Measurements from ENCODE around the gene DDX41. TPM values are rescaled to one million over a fixed set of nuclear protein-coding genes. Genes with fewer than 3 reads are reported as not detected.
A peak's percentile ranks its signal among the peaks of the same experiment; 100 is the strongest.

Gene DDX41
- total and polyA plus RNA-seq, 10 of the 15 experiments (the other 5 are each of a cell fraction or from before 2014, with no cell fraction given), result 32.7 to 215 (median 93.6) TPM

DNA sequence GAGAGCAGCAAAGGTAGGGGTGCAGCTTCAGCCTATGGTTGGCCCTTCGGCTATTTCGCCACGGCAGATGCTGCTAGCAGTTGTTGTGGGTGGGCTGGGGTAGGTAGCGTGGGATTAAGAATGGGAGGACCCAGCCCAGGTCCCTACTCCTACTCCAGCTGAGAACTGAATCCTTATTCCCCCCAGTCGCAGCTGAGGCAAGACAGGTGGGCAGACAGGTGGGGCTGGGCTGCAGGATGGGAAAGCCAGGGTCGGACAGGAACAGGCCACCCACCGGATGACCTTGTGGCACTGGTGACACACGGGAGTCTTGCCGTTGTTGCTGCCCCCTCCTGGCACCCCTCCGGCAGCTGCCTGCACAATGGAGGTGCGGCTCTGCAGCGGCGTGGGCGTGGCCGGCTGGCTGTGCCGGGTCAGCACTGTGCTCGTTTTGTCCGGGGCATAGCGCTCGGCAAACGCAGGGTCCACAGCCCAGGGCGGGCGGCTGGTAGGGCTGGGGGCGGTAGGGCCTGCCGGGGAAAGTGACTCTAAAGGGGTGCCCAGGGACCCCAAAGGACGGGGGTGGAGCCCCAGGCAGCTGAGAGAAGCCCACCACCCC lies 27.5 kb downstream of the DDX41 start:
- H3K36me3 ChIP-seq (ENCODE audit: control insufficient read depth in 2 of 2, insufficient read depth in 2 of 2, low read length in 1 of 2), result peaks cover 0 to 6% of the 10 kb centered on the region in 2 experiments; a peak in 2 of 4 replicates
- intact Hi-C loops (cut with micrococcal nuclease; ENCODE audit: unreplicated experiment), result no loop called here
- peaks cover 5% of the 10 kb centered on the region for H3K4me1 ChIP-seq (ENCODE audit: control insufficient read depth, insufficient read depth, low read length)
- H2AFZ ChIP-seq (ENCODE audit: control insufficient read depth, low read depth, low read length), result no peak overlapping the region
- TF ChIP-seq, protein P1, sequence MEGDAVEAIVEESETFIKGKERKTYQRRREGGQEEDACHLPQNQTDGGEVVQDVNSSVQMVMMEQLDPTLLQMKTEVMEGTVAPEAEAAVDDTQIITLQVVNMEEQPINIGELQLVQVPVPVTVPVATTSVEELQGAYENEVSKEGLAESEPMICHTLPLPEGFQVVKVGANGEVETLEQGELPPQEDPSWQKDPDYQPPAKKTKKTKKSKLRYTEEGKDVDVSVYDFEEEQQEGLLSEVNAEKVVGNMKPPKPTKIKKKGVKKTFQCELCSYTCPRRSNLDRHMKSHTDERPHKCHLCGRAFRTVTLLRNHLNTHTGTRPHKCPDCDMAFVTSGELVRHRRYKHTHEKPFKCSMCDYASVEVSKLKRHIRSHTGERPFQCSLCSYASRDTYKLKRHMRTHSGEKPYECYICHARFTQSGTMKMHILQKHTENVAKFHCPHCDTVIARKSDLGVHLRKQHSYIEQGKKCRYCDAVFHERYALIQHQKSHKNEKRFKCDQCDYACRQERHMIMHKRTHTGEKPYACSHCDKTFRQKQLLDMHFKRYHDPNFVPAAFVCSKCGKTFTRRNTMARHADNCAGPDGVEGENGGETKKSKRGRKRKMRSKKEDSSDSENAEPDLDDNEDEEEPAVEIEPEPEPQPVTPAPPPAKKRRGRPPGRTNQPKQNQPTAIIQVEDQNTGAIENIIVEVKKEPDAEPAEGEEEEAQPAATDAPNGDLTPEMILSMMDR (IDR thresholded peaks at IDR 0.05 in 2 of 3, conservative IDR thresholded peaks at IDR 0.05 in 1 of 3; ENCODE audit: control insufficient read depth in 2 of 3, extremely low read depth in 1 of 3, insufficient read depth in 1 of 3, low read depth in 3 of 3, low read length in 3 of 3), result 0 out of 6 replicates have a peak, but pooled peaks of 2 of the 3 experiments have one; percentile 7 to 18
- TF ChIP-seq, protein P2, sequence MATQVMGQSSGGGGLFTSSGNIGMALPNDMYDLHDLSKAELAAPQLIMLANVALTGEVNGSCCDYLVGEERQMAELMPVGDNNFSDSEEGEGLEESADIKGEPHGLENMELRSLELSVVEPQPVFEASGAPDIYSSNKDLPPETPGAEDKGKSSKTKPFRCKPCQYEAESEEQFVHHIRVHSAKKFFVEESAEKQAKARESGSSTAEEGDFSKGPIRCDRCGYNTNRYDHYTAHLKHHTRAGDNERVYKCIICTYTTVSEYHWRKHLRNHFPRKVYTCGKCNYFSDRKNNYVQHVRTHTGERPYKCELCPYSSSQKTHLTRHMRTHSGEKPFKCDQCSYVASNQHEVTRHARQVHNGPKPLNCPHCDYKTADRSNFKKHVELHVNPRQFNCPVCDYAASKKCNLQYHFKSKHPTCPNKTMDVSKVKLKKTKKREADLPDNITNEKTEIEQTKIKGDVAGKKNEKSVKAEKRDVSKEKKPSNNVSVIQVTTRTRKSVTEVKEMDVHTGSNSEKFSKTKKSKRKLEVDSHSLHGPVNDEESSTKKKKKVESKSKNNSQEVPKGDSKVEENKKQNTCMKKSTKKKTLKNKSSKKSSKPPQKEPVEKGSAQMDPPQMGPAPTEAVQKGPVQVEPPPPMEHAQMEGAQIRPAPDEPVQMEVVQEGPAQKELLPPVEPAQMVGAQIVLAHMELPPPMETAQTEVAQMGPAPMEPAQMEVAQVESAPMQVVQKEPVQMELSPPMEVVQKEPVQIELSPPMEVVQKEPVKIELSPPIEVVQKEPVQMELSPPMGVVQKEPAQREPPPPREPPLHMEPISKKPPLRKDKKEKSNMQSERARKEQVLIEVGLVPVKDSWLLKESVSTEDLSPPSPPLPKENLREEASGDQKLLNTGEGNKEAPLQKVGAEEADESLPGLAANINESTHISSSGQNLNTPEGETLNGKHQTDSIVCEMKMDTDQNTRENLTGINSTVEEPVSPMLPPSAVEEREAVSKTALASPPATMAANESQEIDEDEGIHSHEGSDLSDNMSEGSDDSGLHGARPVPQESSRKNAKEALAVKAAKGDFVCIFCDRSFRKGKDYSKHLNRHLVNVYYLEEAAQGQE (IDR thresholded peaks at IDR 0.05; ENCODE audit: low read depth, low read length), result no peak
- no peak for TF ChIP-seq ZNF384 (IDR thresholded peaks at IDR 0.05; ENCODE audit: borderline replicate concordance, low read depth, low read length)
- TF ChIP-seq, protein P3, sequence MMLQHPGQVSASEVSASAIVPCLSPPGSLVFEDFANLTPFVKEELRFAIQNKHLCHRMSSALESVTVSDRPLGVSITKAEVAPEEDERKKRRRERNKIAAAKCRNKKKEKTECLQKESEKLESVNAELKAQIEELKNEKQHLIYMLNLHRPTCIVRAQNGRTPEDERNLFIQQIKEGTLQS (IDR thresholded peaks at IDR 0.05; ENCODE audit: borderline replicate concordance, extremely low read depth, low read depth, low read length), result no peak
- TF ChIP-seq NR2F1 (conservative IDR thresholded peaks at IDR 0.05), result 0 out of 2 replicates have a peak, but pooled peaks have one; percentile 22
- TF ChIP-seq RAD21 (IDR thresholded peaks at IDR 0.05; ENCODE audit: insufficient read depth, low read depth, low read length), result no peak
- TF ChIP-seq POU2F2 (IDR thresholded peaks at IDR 0.05; ENCODE audit: borderline replicate concordance, low read depth, low read length), result no peak
- no peaks in the 10 kb centered on the region for H4K20me1 ChIP-seq (ENCODE audit: control insufficient read depth, insufficient read depth)
- ChIA-PET SMC1A (ENCODE audit: uncharacterized antibody, unreplicated experiment) (no interaction called here), RAD21 (ENCODE audit: unreplicated experiment) (interaction anchor here (0.5 kb wide), 1 partner anchor 14 kb away, joined by 3 read pairs; no protein-coding TSS in a partner anchor), POLR2A (interaction anchor here (0.6 kb wide), 1 partner anchor 23 kb away, joined by 3 read pairs; no protein-coding TSS in a partner anchor), CTCF (interaction anchor here (0.7 to 2.0 kb wide), 2 partner anchors 10 to 99 kb away, joined by 3 to 5 read pairs; no protein-coding TSS in a partner anchor)
- H3K4me3 ChIP-seq, result no peak overlapping the region
- 94% methylated on average over 24 of the region's 26 CpGs for WGBS (ENCODE audit: insufficient coverage, insufficient replicate concordance, low lambda C conversion rate, missing lambda C conversion rate)
- no peaks in the 10 kb centered on the region for H3K9me3 ChIP-seq (replicated peaks; ENCODE audit: control insufficient read depth, insufficient read depth, low read length)
- in situ Hi-C loops (cut with MboI), result no loop called here
- no peak overlapping the region for H3K4me2 ChIP-seq (ENCODE audit: control insufficient read depth, insufficient read depth)
- DNase-seq (ENCODE audit: low read depth, low spot score) (no peak), ATAC-seq (peak; percentile 51), FAIRE-seq (no peak)
- no TSS peak for BruUV-seq (replicated peaks)
- no peaks in the 10 kb centered on the region for H3K27me3 ChIP-seq (replicated peaks in 1 of 2; ENCODE audit: control insufficient read depth in 2 of 2, insufficient read depth in 2 of 2, low read length in 1 of 2)
- H3K9ac ChIP-seq (ENCODE audit: control insufficient read depth, insufficient read depth, low read length), result no peak overlapping the region
- H3K27ac ChIP-seq (ENCODE audit: control insufficient read depth, insufficient read depth), result no peak overlapping the region
- no peaks in the 10 kb centered on the region for H3K79me2 ChIP-seq (ENCODE audit: control insufficient read depth, insufficient read depth, low read length)

All from GM12878 (cell line).